A549 (cell line): Measurements from ENCODE around the gene SLC25A25. TPM values are rescaled to one million over a fixed set of nuclear protein-coding genes. Genes with fewer than 3 reads are reported as not detected.

ENCODE experiments used
- ATAC-seq, 2 experiments: fragments of 200-7000 bp in 1 of 2; fragments of >200 bp in 1 of 2; cut with Nextera tagmentation in 1 of 2; cut with Tn5 transposase in 1 of 2; 3 replicates each; pipeline versions ENCODE4 v1.8.0 to v1.9.1; 2018 to 2020; ENCODE audit warnings: mild to moderate bottlenecking in 1 of 2, moderate library complexity in 1 of 2
- CTCF ChIA-PET: fragments of 300-600 bp; sonication (Branson Sonifier 250); formaldehyde crosslinking; extraction: SDS; loops from one replicate; lab custom pipeline; 2021; ENCODE audit warnings: antibody characterized with exemption, inconsistent platforms; lab: Yijun Ruan, JAX
- POLR2A ChIA-PET: fragments of 350-600 bp; formaldehyde crosslinking; extraction: SDS; loops from one replicate; lab custom pipeline; 2021; ENCODE audit warnings: antibody characterized with exemption, inconsistent platforms; lab: Yijun Ruan, JAX
- DNase-seq, 2 experiments: peaks; one replicate each; pipeline versions ENCODE4 v3.0.0 to v3.0.0-alpha.2; 2011 to 2016; ENCODE audit warnings: low read depth in 1 of 2, low spot score in 1 of 2
- FAIRE-seq: peaks from 2 replicates; lab custom pipeline; 2011; peaks lifted over from hg19 to GRCh38; lab: Jason Lieb, UNC
- H3K27ac ChIP-seq, 2 experiments: fragments of >200 bp; sonication (Bioruptor Twin); formaldehyde crosslinking; 3 replicates each; pipeline ENCODE4 v1.5.1; 2016 to 2017
- H3K4me1 ChIP-seq: fragments of >200 bp; sonication (Bioruptor Twin); formaldehyde crosslinking; 3 replicates; pipeline ENCODE4 v1.6.1; 2016
- H3K4me2 ChIP-seq: fragments of >200 bp; sonication (Bioruptor Twin); formaldehyde crosslinking; 3 replicates; pipeline ENCODE4 v1.6.1; 2016
- H3K4me3 ChIP-seq: fragments of >200 bp; sonication (Bioruptor Twin); formaldehyde crosslinking; 3 replicates; pipeline ENCODE4 v1.5.1; 2016
- H3K9me3 ChIP-seq: fragments of >200 bp; sonication (Bioruptor Twin); formaldehyde crosslinking; 3 replicates; pipeline ENCODE4 v1.6.1; 2016
- CHD2 ChIP-seq: fragments of 150-350 bp; IDR thresholded peaks from 2 replicates; pipeline ENCODE4 v1.6.1; 2014; ENCODE audit warnings: low read length; ENCODE audit not compliant: partially characterized antibody
- EP300 ChIP-seq, 2 experiments: fragments of >200 bp; sonication (Bioruptor Twin); formaldehyde crosslinking; IDR thresholded peaks; 2 replicates in 1 of 2; 3 replicates in 1 of 2; pipeline ENCODE4 v1.6.1; 2016 to 2017
- FOSB ChIP-seq: fragments of 250-450 bp; sonication (Bioruptor Pico); IDR thresholded peaks from 2 replicates; pipeline ENCODE4 v1.5.0; 2020; ENCODE audit warnings: mild to moderate bottlenecking, moderate library complexity
- GATA3 ChIP-seq: IDR thresholded peaks from 2 replicates; pipeline ENCODE4 v1.6.1; 2012; ENCODE audit warnings: borderline replicate concordance
- HEYL ChIP-seq: fragments of 250-450 bp; sonication (Bioruptor Pico); IDR thresholded peaks from 2 replicates; pipeline ENCODE4 v1.8.0; 2021; ENCODE audit warnings: mild to moderate bottlenecking, moderate library complexity
- KDM1A ChIP-seq: fragments of 200-600 bp; sonication (generic); IDR thresholded peaks from 2 replicates; pipeline ENCODE4 v1.6.1; 2016; ENCODE audit warnings: low read depth, mild to moderate bottlenecking
- KDM5A ChIP-seq: fragments of 200-600 bp; sonication (generic); IDR thresholded peaks from 2 replicates; pipeline ENCODE4 v1.6.1; 2016; ENCODE audit warnings: antibody characterized with exemption, mild to moderate bottlenecking
- MAFK ChIP-seq: fragments of 450-650 bp; IDR thresholded peaks from 2 replicates; pipeline ENCODE4 v1.6.1; 2014; ENCODE audit not compliant: partially characterized antibody
- NPAS2 ChIP-seq: fragments of 250-450 bp; sonication (Bioruptor Pico); IDR thresholded peaks from 2 replicates; pipeline ENCODE4 v1.8.0; 2022; ENCODE audit warnings: mild to moderate bottlenecking, moderate library complexity, borderline replicate concordance
- NR3C1 ChIP-seq: fragments of >200 bp; sonication (Bioruptor Twin); formaldehyde crosslinking; IDR thresholded peaks from 3 replicates; pipeline ENCODE4 v1.6.1; 2017
- RARB ChIP-seq: fragments of 250-450 bp; sonication (Bioruptor Pico); IDR thresholded peaks from 2 replicates; pipeline ENCODE4 v1.8.0; 2021; ENCODE audit warnings: mild to moderate bottlenecking, moderate library complexity
- RCOR1 ChIP-seq: fragments of 150-350 bp; IDR thresholded peaks from 2 replicates; pipeline ENCODE4 v1.6.1; 2014; ENCODE audit warnings: antibody characterized with exemption, low read length, low read depth
- REST ChIP-seq: fragments of 200-600 bp; sonication (generic); IDR thresholded peaks from 2 replicates; pipeline ENCODE4 v1.6.1; 2016; ENCODE audit warnings: antibody characterized with exemption, mild to moderate bottlenecking, moderate library complexity
- RNF2 ChIP-seq: fragments of 200-600 bp; sonication (generic); IDR thresholded peaks from 2 replicates; pipeline ENCODE4 v1.6.1; 2016; ENCODE audit warnings: low read depth, mild to moderate bottlenecking, antibody characterized with exemption, moderate library complexity, borderline replicate concordance
- USF2 ChIP-seq: fragments of 450-650 bp; IDR thresholded peaks from 2 replicates; pipeline ENCODE4 v1.6.1; 2014; ENCODE audit warnings: antibody characterized with exemption
- ZC3H11A ChIP-seq: fragments of 450-650 bp; IDR thresholded peaks from 2 replicates; pipeline ENCODE4 v1.6.1; 2014; ENCODE audit warnings: antibody characterized with exemption, mild to moderate bottlenecking
- ZFP36 ChIP-seq: fragments of 450-650 bp; IDR thresholded peaks from 2 replicates; pipeline ENCODE4 v1.6.1; 2014; ENCODE audit warnings: borderline replicate concordance; ENCODE audit not compliant: partially characterized antibody
- WGBS: methylation state at CpG from one replicate; pipeline ENCODE4 v1.1.6; 2017; ENCODE audit errors: missing lambda C conversion rate; 5-methylcytosine and 5-hydroxymethylcytosine counted together
- polyA plus RNA-seq, 4 experiments: library from polyadenylated mRNA; depleted of rRNA in 3 of 4; stranded (reverse); fragments of >200 nt; fragmentation: RNase III in 1 of 4; extraction: RNeasy Plus Mini Kit Qiagen cat#74134 plus additional on column Dnase treatment in 1 of 4; gene quantifications; 2 replicates in 3 of 4; 3 replicates in 1 of 4; pipeline ENCODE4 v1.2.3, GENCODE V29; 2011 to 2017
- TF ChIP-seq, protein P1 (sequence below): fragments of 250-450 bp; sonication (Bioruptor Pico); IDR thresholded peaks from 2 replicates; pipeline ENCODE4 v1.5.0; 2021; ENCODE audit warnings: mild to moderate bottlenecking, moderate library complexity, borderline replicate concordance
- TF ChIP-seq, protein P2 (sequence below): fragments of 150-350 bp; IDR thresholded peaks from 2 replicates; pipeline ENCODE4 v1.6.1; 2014; ENCODE audit warnings: low read depth, mild to moderate bottlenecking, low read length

Gene SLC25A25
- polyA plus RNA-seq, 2 of the 4 experiments (the other 2 are of a cell fraction), result 7.0 TPM

DNA sequence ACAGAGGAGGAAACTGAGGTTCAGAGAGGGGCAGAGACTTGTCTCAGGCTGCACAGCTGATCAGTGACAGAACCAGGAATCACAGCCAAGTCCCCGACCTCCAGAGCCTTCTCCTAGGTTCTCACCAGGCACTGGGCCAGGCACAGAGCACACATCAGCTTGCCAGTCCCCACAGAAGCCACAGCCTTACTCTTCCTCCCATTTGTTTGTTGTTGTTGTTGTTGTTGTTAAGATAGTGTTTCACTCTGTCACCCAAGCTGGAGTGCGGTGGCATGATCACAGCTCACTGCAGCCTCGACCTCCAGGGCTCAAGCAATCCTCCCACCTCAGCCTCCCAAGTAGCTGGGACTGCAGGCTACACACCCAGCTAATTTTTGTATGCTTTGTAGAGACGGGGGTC, 42.3 kb upstream of the SLC25A25 start:
- FAIRE-seq, result no peak
- Histone ChIP-seq H3K4me2 (no peak overlapping the region), H3K9me3 (no peaks in the 10 kb centered on the region), H3K4me3 (no peak overlapping the region), H3K27ac (0 out of 6 replicates have a peak overlapping the region, but pooled peaks of 1 of the 2 experiments have one; percentile 27), H3K4me1 (peaks cover 23% of the 10 kb centered on the region)
- WGBS, result 71% methylated on average over 4 of the region's 4 CpGs
- POLR2A ChIA-PET, result interaction anchor here (0.6 kb wide), 1 partner anchor 36 kb away, joined by 3 read pairs; no protein-coding TSS in a partner anchor
- CTCF ChIA-PET, result interaction anchor here (0.8 to 29.7 kb wide), 7 partner anchors 7 to 79 kb away, joined by 3 to 827 read pairs (median 5); partner anchors contain the start of genes DPM2 and PIP5KL1
- DNase-seq, result no peak
- ATAC-seq, result no peak
- TF ChIP-seq GATA3, result no peak

- TF ChIP-seq ZC3H11A (no peak), KDM1A (0 out of 2 replicates have a peak, but pooled peaks have one; percentile 12), ZFP36 (peak; percentile 67)
These were observed 41.7 kb upstream of the SLC25A25 start for GRCh38 chr9:128026255-128026772.

DNA sequence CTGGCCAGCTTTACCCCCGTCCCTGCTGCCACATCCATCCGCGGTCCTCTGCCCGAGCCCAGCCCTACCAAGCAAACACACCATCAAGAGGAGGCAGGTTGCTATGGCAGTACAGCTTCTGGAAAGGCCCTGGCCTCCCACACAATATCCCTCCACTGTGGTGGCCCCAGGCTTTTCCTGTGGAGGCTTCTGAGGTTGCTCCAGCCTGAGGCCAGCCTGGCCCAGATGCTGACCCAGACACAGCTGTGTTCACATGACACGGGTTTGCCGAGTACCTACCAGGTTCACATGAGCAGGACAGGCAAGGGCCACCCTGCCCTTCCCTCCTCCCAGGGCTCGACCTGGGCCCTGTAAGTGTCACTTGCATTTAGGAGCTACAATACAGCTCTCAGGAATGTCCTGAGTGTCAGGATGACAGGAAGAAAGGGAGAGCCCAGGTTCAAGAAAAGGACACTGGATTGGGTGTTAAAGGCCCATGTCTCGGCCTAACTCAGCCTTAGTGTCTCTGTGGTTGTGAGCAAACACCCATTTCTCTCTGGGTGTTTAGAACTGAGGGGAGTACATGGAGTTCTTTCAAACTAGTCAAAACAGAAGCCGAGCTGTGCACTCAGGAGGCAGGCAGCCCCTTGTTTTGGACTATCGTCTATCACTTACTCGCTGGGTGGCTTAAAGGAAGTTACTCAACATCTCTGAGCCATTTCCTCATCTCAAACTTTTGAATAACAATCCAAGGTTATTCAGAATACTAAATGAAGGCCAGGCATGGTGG, 41.1 kb upstream of the SLC25A25 start:
- H3K4me1 ChIP-seq, result peaks cover 21% of the 10 kb centered on the region
- peak overlapping the region; percentile 47 to 77; a peak in 5 of 6 replicates for H3K27ac ChIP-seq
- FAIRE-seq, result no peak
- no peak overlapping the region for H3K4me3 ChIP-seq
- TF ChIP-seq ZC3H11A (no peak), ZFP36 (peak; percentile 46), KDM1A (0 out of 2 replicates have a peak, but pooled peaks have one; percentile 9), NPAS2 (no peak), EP300 (IDR thresholded peaks at IDR 0.05) (no peak), KDM5A (no peak), RARB (CRISPR knock-in tag) (no peak), CHD2 (no peak)
- TF ChIP-seq, protein P1, sequence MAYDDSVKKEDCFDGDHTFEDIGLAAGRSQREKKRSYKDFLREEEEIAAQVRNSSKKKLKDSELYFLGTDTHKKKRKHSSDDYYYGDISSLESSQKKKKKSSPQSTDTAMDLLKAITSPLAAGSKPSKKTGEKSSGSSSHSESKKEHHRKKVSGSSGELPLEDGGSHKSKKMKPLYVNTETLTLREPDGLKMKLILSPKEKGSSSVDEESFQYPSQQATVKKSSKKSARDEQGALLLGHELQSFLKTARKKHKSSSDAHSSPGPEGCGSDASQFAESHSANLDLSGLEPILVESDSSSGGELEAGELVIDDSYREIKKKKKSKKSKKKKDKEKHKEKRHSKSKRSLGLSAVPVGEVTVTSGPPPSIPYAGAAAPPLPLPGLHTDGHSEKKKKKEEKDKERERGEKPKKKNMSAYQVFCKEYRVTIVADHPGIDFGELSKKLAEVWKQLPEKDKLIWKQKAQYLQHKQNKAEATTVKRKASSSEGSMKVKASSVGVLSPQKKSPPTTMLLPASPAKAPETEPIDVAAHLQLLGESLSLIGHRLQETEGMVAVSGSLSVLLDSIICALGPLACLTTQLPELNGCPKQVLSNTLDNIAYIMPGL, result no peak
- POLR2A ChIA-PET, result no interaction called here
- peak in 1 of 2 experiments; percentile 42 for DNase-seq
- peak; percentile 59 to 63 for ATAC-seq
- CTCF ChIA-PET, result interaction anchor here (0.9 to 29.7 kb wide), 11 partner anchors 6 to 91 kb away, joined by 3 to 827 read pairs (median 5); partner anchors contain the start of genes DPM2, EEIG1 and PIP5KL1
- WGBS, result 64% methylated on average over 11 of the region's 11 CpGs
- no peaks in the 10 kb centered on the region for H3K9me3 ChIP-seq
- H3K4me2 ChIP-seq, result no peak overlapping the region

More at GRCh38 chr9:128026255-128026772, 41.7 kb upstream of the SLC25A25 start:
- ATAC-seq (no peak; a peak in 1 of 6 replicates), DNase-seq (no peak), FAIRE-seq (no peak)
- CTCF ChIA-PET, result interaction anchor here (0.8 to 29.7 kb wide), 9 partner anchors 6 to 92 kb away, joined by 3 to 827 read pairs (median 5); partner anchors contain the start of genes DPM2 and PIP5KL1
- 84% methylated on average over 12 of the region's 12 CpGs for WGBS
- Histone ChIP-seq H3K4me2 (no peak overlapping the region), H3K27ac (peak overlapping the region; percentile 47 to 77; a peak in 5 of 6 replicates), H3K9me3 (no peaks in the 10 kb centered on the region), H3K4me1 (peaks cover 23% of the 10 kb centered on the region), H3K4me3 (no peak overlapping the region)
- POLR2A ChIA-PET, result no interaction called here

- H3K4me3 ChIP-seq, result no peak overlapping the region
- ChIA-PET CTCF (interaction anchor here (0.9 to 29.7 kb wide), 11 partner anchors 5 to 90 kb away, joined by 3 to 827 read pairs (median 5); partner anchors contain the start of genes DPM2, EEIG1 and PIP5KL1), POLR2A (no interaction called here)
- FAIRE-seq, result no peak
- peaks cover 14% of the 10 kb centered on the region for H3K4me1 ChIP-seq
- DNase-seq, result no peak
- H3K27ac ChIP-seq, result no peak overlapping the region
- H3K9me3 ChIP-seq, result no peaks in the 10 kb centered on the region
- H3K4me2 ChIP-seq, result no peak overlapping the region
- ATAC-seq, result no peak
- 86% methylated on average over 4 of the region's 4 CpGs for WGBS
- TF ChIP-seq HEYL (CRISPR knock-in tag), result no peak
- TF ChIP-seq RNF2, result no peak
- TF ChIP-seq MAFK, result no peak
- no peak for TF ChIP-seq NR3C1
- no peak for TF ChIP-seq RCOR1
- TF ChIP-seq FOSB (CRISPR knock-in tag), result no peak
- TF ChIP-seq, protein P2, sequence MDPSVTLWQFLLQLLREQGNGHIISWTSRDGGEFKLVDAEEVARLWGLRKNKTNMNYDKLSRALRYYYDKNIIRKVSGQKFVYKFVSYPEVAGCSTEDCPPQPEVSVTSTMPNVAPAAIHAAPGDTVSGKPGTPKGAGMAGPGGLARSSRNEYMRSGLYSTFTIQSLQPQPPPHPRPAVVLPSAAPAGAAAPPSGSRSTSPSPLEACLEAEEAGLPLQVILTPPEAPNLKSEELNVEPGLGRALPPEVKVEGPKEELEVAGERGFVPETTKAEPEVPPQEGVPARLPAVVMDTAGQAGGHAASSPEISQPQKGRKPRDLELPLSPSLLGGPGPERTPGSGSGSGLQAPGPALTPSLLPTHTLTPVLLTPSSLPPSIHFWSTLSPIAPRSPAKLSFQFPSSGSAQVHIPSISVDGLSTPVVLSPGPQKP, result no peak
- no peak for TF ChIP-seq REST
- no peak for TF ChIP-seq KDM1A
- no peak for TF ChIP-seq USF2
These were observed 40.3 kb upstream of the SLC25A25 start for GRCh38 chr9:128027705-128028104.
